GM12892 (cell line): ENCODE results near the gene TNFRSF6B.
"Not testable (repeated sequence)": the region's sequence is repeated elsewhere in the genome, so short reads cannot be mapped to it uniquely, and the experiment has no call there.

Experiments used
- POLR2A ChIP-seq: IDR thresholded peaks from 2 replicates; pipeline ENCODE4 v1.6.1; 2011; ENCODE audit warnings: low read depth, low read length, control low read depth
- POLR2AphosphoS5 ChIP-seq: IDR thresholded peaks from 2 replicates; pipeline ENCODE4 v1.6.1; 2011; ENCODE audit warnings: low read depth, low read length, control low read depth

- not testable (repeated sequence) for TF ChIP-seq POLR2AphosphoS5, POLR2A
Observed at GRCh38 chr20:63671695-63672094, 24.8 kb upstream of the TNFRSF6B start.
